HCT116 (cell line): ENCODE measurements around the gene GALNT2. TPM values are rescaled to one million over a fixed set of nuclear protein-coding genes. Genes with fewer than 3 reads are reported as not detected.

Experiments
- ATAC-seq: fragments of 200-7000 bp; cut with Tn5 transposase; 2 replicates; pipeline ENCODE4 v1.9.1; 2020; ENCODE audit warnings: mild to moderate bottlenecking, moderate library complexity
- BruUV-seq: library from RNA; stranded (reverse); fragments of 400-500 nt; replicated peaks from 2 replicates; lab custom pipeline; 2021; lab: Mats Ljungman, UMichigan
- CTCF ChIA-PET: fragments of 300-600 bp; sonication (Branson Sonifier 250); formaldehyde crosslinking; loops from one replicate; lab custom pipeline; 2021; ENCODE audit warnings: antibody characterized with exemption; lab: Charles Lee
- POLR2A ChIA-PET: fragments of 300-600, 350-600 bp; sonication (Branson Sonifier 250); formaldehyde crosslinking; loops from one replicate; lab custom pipeline; 2021; ENCODE audit warnings: antibody characterized with exemption; lab: Charles Lee
- RAD21 ChIA-PET, 2 experiments: fragments of 300-600 bp; sonication (Branson Sonifier 250); formaldehyde crosslinking; loops; one replicate each; lab custom pipeline; 2023; ENCODE audit warnings: low total read pairs in 2 of 2; ENCODE audit not compliant: uncharacterized antibody in 2 of 2, unreplicated experiment in 2 of 2, low non-redundant PET in 1 of 2; lab: Charles Lee
- DNase-seq: peaks from one replicate; pipeline ENCODE4 v3.0.0-alpha.2; 2010; ENCODE audit warnings: low read depth, low spot score
- H2AFZ ChIP-seq: fragments of 200-600 bp; shearing (Covaris generic), sonication (generic); 2 replicates; pipeline ENCODE4 v1.6.1; 2017; ENCODE audit warnings: low read depth, mixed run types, mixed read lengths, antibody characterized with exemption, low read length; ENCODE audit not compliant: poor library complexity, severe bottlenecking
- H3K27ac ChIP-seq: 2 replicates; pipeline ENCODE4 v1.5.1; 2012; ENCODE audit warnings: low read depth, low read length
- H3K27me3 ChIP-seq: fragments of 200-600 bp; sonication (generic); 2 replicates; pipeline ENCODE4 v1.6.1; 2016; ENCODE audit warnings: mixed run types, low read length, mixed read lengths; ENCODE audit not compliant: insufficient read depth
- H3K36me3 ChIP-seq, 2 experiments: fragments of 200-500 bp in 1 of 2; fragments of 200-600 bp in 1 of 2; sonication (Bioruptor generic) in 1 of 2; sonication (generic) in 1 of 2; 2 replicates each; pipeline versions ENCODE4 v1.5.1 to v1.6.1; 2014 to 2016; ENCODE audit warnings: low read length in 2 of 2, inconsistent platforms in 1 of 2, mixed read lengths in 1 of 2, mixed run types in 1 of 2; ENCODE audit not compliant: insufficient read depth in 2 of 2, control insufficient read depth in 1 of 2
- H3K4me1 ChIP-seq, 2 experiments: fragments of 200-600 bp in 1 of 2; sonication (generic) in 1 of 2; 2 replicates each; pipeline versions ENCODE4 v1.5.1 to v1.6.1; 2012 to 2017; ENCODE audit warnings: low read length in 2 of 2, inconsistent platforms in 1 of 2, mild to moderate bottlenecking in 1 of 2, mixed read lengths in 1 of 2, mixed run types in 1 of 2, moderate library complexity in 1 of 2; ENCODE audit not compliant: insufficient read depth in 2 of 2, control insufficient read depth in 1 of 2
- H3K4me2 ChIP-seq: fragments of 200-600 bp; sonication (generic); 2 replicates; pipeline ENCODE4 v1.6.1; 2017; ENCODE audit warnings: mixed run types, low read length, mixed read lengths
- H3K4me3 ChIP-seq, 2 experiments: fragments of 200-600 bp in 1 of 2; sonication (generic) in 1 of 2; replicated peaks in 1 of 2; 2 replicates each; pipeline ENCODE4 v1.5.1; 2011 to 2016; ENCODE audit warnings: low read length in 2 of 2, control low read depth in 1 of 2, low read depth in 1 of 2, mild to moderate bottlenecking in 1 of 2, mixed read lengths in 1 of 2, mixed run types in 1 of 2
- H3K79me2 ChIP-seq: fragments of 200-600 bp; sonication (generic); 2 replicates; pipeline ENCODE4 v1.6.1; 2017; ENCODE audit warnings: mild to moderate bottlenecking, mixed run types, low read length, moderate library complexity, mixed read lengths; ENCODE audit not compliant: insufficient read depth
- H3K9ac ChIP-seq: fragments of 200-600 bp; sonication (generic); 2 replicates; pipeline ENCODE4 v1.6.1; 2016; ENCODE audit warnings: low read length, mixed read lengths
- H3K9me2 ChIP-seq: fragments of 200-600 bp; sonication (generic), shearing (Covaris generic); 2 replicates; pipeline ENCODE4 v1.6.1; 2017; ENCODE audit warnings: mixed run types, mild to moderate bottlenecking, moderate library complexity; ENCODE audit not compliant: insufficient read depth
- H3K9me3 ChIP-seq, 2 experiments: fragments of 200-500 bp in 1 of 2; fragments of 200-600 bp in 1 of 2; sonication (Bioruptor generic) in 1 of 2; sonication (generic) in 1 of 2; 2 replicates each; pipeline ENCODE4 v1.6.1; 2014 to 2017; ENCODE audit warnings: low read length in 2 of 2, mixed read lengths in 2 of 2, inconsistent platforms in 1 of 2, low read depth in 1 of 2, mild to moderate bottlenecking in 1 of 2, mixed run types in 1 of 2, moderate library complexity in 1 of 2; ENCODE audit not compliant: control insufficient read depth in 1 of 2, insufficient read depth in 1 of 2
- H4K20me1 ChIP-seq: fragments of 200-600 bp; sonication (generic), shearing (Covaris generic); 2 replicates; pipeline ENCODE4 v1.6.1; 2017; ENCODE audit warnings: mixed run types, mild to moderate bottlenecking, moderate library complexity; ENCODE audit not compliant: insufficient read depth
- ATF3 ChIP-seq: IDR thresholded peaks from 2 replicates; pipeline ENCODE4 v1.6.1; 2012
- CTCF ChIP-seq, 3 experiments: fragments of 200-600 bp in 1 of 3; sonication (generic) in 1 of 3; IDR thresholded peaks in 2 of 3; conservative IDR thresholded peaks in 1 of 3; 2 replicates each; pipeline ENCODE4 v1.5.1; 2012 to 2017; ENCODE audit warnings: low read depth in 2 of 3, low read length in 2 of 3, antibody characterized with exemption in 1 of 3, borderline replicate concordance in 1 of 3, control low read depth in 1 of 3, mild to moderate bottlenecking in 1 of 3, mixed read lengths in 1 of 3, mixed run types in 1 of 3, moderate library complexity in 1 of 3; ENCODE audit not compliant: insufficient read depth in 1 of 3
- EGR1 ChIP-seq: IDR thresholded peaks from 2 replicates; pipeline ENCODE4 v1.6.1; 2012; ENCODE audit warnings: low read depth
- ELF1 ChIP-seq: IDR thresholded peaks from 2 replicates; pipeline ENCODE4 v1.6.1; 2012; ENCODE audit warnings: low read depth, borderline replicate concordance
- EZH2 ChIP-seq: fragments of 200-600 bp; sonication (generic); IDR thresholded peaks from 2 replicates; pipeline ENCODE4 v1.6.1; 2017; ENCODE audit warnings: antibody characterized with exemption, mixed run types
- EZH2phosphoT487 ChIP-seq: fragments of 200-600 bp; IDR thresholded peaks from 2 replicates; pipeline ENCODE4 v1.6.1; 2018; ENCODE audit warnings: antibody characterized with exemption, borderline replicate concordance
- FOSL1 ChIP-seq: IDR thresholded peaks from 2 replicates; pipeline ENCODE4 v1.6.1; 2012; ENCODE audit warnings: low read depth
- JUND ChIP-seq: IDR thresholded peaks from 2 replicates; pipeline ENCODE4 v1.6.1; 2012
- MAX ChIP-seq: IDR thresholded peaks from 2 replicates; pipeline ENCODE4 v1.6.1; 2012
- POLR2AphosphoS5 ChIP-seq: IDR thresholded peaks from 2 replicates; pipeline ENCODE4 v1.6.1; 2011; ENCODE audit warnings: mild to moderate bottlenecking, low read depth, low read length, moderate library complexity
- RAD21 ChIP-seq: IDR thresholded peaks from 2 replicates; pipeline ENCODE4 v1.6.1; 2012; ENCODE audit warnings: low read depth, mild to moderate bottlenecking
- SIN3A ChIP-seq: IDR thresholded peaks from 2 replicates; pipeline ENCODE4 v1.6.1; 2012; ENCODE audit warnings: low read depth
- SP1 ChIP-seq: IDR thresholded peaks from 2 replicates; pipeline ENCODE4 v1.6.1; 2012; ENCODE audit warnings: low read depth
- YY1 ChIP-seq: IDR thresholded peaks from 2 replicates; pipeline ENCODE4 v1.6.1; 2011; ENCODE audit warnings: low read length, low read depth, moderate library complexity, mild to moderate bottlenecking; ENCODE audit not compliant: insufficient replicate concordance; ENCODE audit errors: extremely low read depth
- ZFX ChIP-seq: fragments of 450-650 bp; IDR thresholded peaks from 2 replicates; pipeline ENCODE4 v1.6.1; 2017
- intact Hi-C: fragments of 100-400 bp; cut with micrococcal nuclease; formaldehyde crosslinking; loops from 2 replicates; pipeline ENCODE4 v1.10.0; 2022
- total RNA-seq: library from RNA; stranded (reverse); gene quantifications from one replicate; pipeline ENCODE4 v1.2.1, GENCODE V29; 2021; ENCODE audit not compliant: unreplicated experiment
- TF ChIP-seq, protein P1 (sequence below): IDR thresholded peaks from 2 replicates; pipeline ENCODE4 v1.6.1; 2011; ENCODE audit warnings: mild to moderate bottlenecking, low read length, moderate library complexity; ENCODE audit not compliant: insufficient replicate concordance; ENCODE audit errors: extremely low read depth

The GALNT2 gene
- total RNA-seq, 1 experiment from 2014 or later, result 40.8 TPM

DNA sequence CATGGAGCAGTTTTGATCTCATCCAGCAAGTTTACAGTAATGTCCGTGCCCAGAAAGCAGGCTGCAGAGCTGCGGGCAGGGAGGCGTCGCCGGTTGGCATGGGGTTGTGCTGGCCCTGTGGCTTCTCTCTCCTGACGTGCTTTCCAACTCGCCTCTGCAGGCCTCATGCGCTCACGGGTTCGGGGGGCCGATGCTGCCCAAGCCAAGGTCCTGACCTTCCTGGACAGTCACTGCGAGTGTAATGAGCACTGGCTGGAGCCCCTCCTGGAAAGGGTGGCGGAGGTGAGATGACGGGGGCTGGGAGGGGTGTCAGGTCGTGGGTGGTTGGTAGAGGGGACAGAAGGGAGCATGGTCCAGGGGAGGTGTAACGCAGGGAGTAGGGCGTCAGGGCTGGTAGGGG lies 176.1 kb downstream of the GALNT2 start (continued):
- TF ChIP-seq, protein P1, sequence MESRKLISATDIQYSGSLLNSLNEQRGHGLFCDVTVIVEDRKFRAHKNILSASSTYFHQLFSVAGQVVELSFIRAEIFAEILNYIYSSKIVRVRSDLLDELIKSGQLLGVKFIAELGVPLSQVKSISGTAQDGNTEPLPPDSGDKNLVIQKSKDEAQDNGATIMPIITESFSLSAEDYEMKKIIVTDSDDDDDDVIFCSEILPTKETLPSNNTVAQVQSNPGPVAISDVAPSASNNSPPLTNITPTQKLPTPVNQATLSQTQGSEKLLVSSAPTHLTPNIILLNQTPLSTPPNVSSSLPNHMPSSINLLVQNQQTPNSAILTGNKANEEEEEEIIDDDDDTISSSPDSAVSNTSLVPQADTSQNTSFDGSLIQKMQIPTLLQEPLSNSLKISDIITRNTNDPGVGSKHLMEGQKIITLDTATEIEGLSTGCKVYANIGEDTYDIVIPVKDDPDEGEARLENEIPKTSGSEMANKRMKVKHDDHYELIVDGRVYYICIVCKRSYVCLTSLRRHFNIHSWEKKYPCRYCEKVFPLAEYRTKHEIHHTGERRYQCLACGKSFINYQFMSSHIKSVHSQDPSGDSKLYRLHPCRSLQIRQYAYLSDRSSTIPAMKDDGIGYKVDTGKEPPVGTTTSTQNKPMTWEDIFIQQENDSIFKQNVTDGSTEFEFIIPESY, result no peak
- no peak for TF ChIP-seq ATF3
- no peak for TF ChIP-seq EGR1
- no peak for TF ChIP-seq POLR2AphosphoS5
- no peak for TF ChIP-seq MAX

DNA sequence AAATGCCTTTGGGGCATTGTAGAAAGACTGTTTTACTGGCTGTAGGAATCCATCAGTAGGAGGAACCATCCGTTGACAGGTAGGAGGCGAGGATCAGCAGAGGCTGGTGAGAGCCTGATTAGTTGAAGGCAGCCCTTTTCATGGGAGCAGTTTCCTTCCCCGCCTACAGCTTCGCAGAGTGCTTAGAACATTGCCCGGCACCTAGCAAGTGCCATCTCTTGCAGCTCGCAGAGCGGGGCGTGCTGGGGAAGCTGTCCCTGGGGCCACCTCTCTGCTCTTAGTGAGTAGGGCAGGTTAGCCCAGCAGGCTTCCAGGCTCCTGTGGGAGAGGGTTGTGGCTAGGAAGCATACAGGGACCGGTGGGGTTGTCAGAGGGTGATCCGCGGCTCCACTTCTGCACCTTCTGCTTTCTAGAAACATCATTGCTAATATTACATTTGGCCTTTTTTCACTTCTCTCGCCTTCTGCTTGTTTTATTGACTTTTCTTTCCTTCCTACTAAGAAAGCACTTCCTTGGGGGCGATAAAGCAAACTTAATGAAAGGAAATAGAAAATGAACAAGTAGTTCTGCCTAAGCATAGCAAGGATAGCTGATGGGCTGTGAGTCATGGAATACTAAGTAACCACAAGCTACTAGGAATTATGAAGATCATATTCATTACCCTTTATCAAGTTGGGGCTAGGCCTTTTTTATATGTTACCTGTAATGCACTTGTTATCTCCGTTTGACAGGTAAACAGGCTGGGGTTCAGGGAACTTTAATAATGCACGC lies 176.7 kb downstream of the GALNT2 start:
- ChIA-PET RAD21 (no interaction called here), CTCF (no interaction called here), POLR2A (no interaction called here)
- intact Hi-C loops, result no loop called here
- no peaks in the 10 kb centered on the region for H3K4me1 ChIP-seq
- H3K27me3 ChIP-seq, result no peaks in the 10 kb centered on the region
- H2AFZ ChIP-seq, result no peak overlapping the region
- H3K9me3 ChIP-seq, result no peaks in the 10 kb centered on the region
- no peak overlapping the region for H3K4me2 ChIP-seq
- H3K9me2 ChIP-seq, result no peaks in the 10 kb centered on the region
- no peaks in the 10 kb centered on the region for H3K36me3 ChIP-seq
- no peaks in the 10 kb centered on the region for H3K79me2 ChIP-seq
- BruUV-seq, result no TSS peak
- DNase-seq (no peak), ATAC-seq (no peak)
- H4K20me1 ChIP-seq, result no peaks in the 10 kb centered on the region
- no peak overlapping the region for H3K27ac ChIP-seq
- H3K4me3 ChIP-seq, result no peak overlapping the region
- no peak overlapping the region for H3K9ac ChIP-seq
- TF ChIP-seq FOSL1 (no peak), EGR1 (no peak), EZH2phosphoT487 (no peak), ATF3 (no peak), CTCF (IDR thresholded peaks at IDR 0.05 in 2 of 3, conservative IDR thresholded peaks at IDR 0.05 in 1 of 3; ENCODE audit: borderline replicate concordance in 1 of 3, insufficient read depth in 1 of 3, low read depth in 2 of 3, low read length in 2 of 3) (no peak), YY1 (no peak), MAX (no peak), SIN3A (no peak), JUND (no peak), ELF1 (no peak), SP1 (no peak), RAD21 (no peak), EZH2 (no peak), ZFX (no peak)
- TF ChIP-seq, protein P1, result no peak
